HG02678 (cell line): ENCODE measurements around the gene HNRNPF.
"Not testable (repeated sequence)": the region's sequence is repeated elsewhere in the genome, so short reads cannot be mapped to it uniquely, and the experiment has no call there.

ENCODE experiments used
- ATAC-seq: cut with Tn5 transposase; IDR thresholded peaks from one replicate; pipeline ENCODE4 v1.9.1; 2021; ENCODE audit warnings: mild to moderate bottlenecking, moderate library complexity; ENCODE audit not compliant: unreplicated experiment

Gene HNRNPF

DNA sequence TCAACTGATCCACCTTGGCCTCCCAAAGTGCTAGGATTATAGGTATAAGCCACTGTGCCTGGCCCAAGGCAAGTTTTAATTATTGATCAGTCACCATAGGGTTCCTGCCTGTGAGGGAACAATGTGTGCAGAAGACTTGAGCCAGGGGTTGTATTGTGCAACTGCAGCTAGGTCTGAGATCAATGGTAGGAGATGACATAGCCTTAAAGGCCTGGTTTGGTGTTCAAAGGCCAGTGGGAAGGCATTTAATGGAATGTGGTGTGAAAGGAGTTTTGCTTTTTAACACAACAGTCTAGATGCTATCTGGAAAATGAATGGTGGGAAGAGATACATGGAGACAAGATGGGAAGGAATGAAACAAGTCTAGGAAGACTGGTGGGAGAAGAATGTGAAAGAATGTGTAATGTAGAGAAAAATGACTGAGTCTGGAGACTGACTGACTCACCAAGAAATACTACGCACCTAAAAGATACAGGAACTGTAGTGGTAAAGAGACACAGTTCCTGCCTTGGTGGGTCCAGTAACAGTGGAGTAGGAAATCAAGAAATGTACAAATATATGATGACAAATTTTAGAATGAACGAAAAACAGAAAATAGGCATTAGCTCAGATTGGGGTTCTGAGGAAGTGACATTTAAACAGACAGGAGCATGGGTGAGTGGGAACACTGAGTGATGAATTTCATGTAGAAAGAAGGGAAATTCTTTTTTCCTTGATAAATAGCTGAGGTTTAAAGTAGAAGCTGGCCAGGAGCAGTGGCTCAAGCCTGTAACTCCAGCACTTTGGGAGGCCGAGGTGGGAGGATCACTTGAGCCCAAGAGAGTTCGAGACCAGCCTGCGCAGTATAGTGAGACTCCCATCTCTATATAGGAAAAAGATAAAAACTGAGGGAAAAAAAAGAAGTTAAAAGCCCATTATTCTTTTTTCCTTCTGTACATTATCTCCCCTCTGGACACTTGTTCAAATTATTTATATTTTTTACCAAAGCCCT, 9.4 kb downstream of the HNRNPF start:
- ATAC-seq, result no peak

DNA sequence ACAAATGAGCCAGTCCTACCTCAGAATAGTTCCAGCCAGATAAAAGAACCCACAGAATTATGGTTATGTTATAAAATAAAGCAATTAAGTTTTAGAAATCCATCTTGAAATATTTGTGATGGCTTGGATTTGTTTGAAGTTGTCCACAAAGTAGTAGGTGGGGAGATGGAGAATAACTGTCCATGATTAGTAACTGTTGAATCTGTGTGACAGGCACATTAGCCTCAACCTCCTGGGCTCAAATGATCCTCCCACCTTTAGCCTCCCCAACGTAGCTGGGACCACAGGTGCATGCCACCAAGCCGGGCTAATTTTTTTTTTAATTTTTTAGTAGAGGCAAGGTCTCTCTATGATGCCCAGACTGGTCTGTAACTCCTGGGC, 10.1 kb downstream of the HNRNPF start:
- no peak for ATAC-seq

GRCh38 chr10:43396928-43397624, 11.9 kb downstream of the HNRNPF start:
- peak; percentile 88 for ATAC-seq

GRCh38 chr10:43396061-43396927, 12.7 kb downstream of the HNRNPF start:
- ATAC-seq, result peak; percentile 61

DNA sequence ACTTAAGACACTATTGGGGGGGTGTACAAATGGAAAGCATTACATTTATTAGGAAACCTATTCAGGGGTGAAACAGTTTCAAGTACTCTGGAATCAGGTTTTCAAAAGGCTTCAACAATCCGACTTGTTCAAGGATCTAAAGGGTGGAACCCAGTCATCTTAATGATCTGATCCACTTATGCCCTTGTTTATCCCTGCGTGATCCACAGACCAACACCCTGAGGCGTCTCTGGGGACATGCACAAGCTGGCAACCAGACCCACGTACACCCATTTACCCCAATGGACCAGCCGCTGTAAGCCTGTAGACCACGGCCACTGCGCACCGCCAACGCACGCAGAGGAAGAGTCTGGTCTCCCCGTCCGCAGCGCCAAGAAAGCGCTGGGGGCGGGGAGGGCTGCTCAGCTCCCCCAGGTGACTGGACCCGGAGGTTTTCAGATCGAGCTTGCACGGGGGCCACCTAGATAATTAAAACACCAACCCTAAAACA, 13.4 kb downstream of the HNRNPF start:
- no peak for ATAC-seq

- no peak for ATAC-seq
These were observed 14.1 kb downstream of the HNRNPF start for GRCh38 chr10:43394868-43395267.

- no peak for ATAC-seq
These were observed 15.2 kb downstream of the HNRNPF start for GRCh38 chr10:43393606-43394360.

- not testable (repeated sequence) for ATAC-seq
These were observed 15.8 kb downstream of the HNRNPF start for GRCh38 chr10:43393186-43393585.

- ATAC-seq, result no peak
These were observed 16.2 kb downstream of the HNRNPF start for GRCh38 chr10:43392748-43393147.

GRCh38 chr10:43391496-43391895, 17.5 kb downstream of the HNRNPF start:
- no peak for ATAC-seq

DNA sequence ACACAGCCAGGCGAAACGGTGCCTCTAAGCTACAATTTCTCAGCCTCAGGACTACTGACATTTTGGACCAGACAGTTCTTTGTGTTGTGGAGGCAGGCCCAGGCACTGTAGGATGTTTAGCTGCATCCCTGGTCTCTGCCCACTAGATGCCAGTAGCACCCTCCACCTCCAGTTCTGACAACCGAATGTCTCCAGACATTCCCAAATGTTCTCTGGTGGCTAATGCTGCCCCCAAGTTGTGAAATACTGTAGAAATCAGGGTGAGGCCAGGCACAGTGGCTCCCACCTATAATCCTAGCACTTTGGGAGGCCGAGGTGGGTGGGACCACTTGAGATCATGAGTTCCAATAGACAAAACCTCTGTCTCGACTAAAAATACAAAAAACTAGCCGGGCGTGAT, 18.2 kb downstream of the HNRNPF start:
- no peak for ATAC-seq

GRCh38 chr10:43390333-43390732, 18.7 kb downstream of the HNRNPF start:
- ATAC-seq, result no peak

DNA sequence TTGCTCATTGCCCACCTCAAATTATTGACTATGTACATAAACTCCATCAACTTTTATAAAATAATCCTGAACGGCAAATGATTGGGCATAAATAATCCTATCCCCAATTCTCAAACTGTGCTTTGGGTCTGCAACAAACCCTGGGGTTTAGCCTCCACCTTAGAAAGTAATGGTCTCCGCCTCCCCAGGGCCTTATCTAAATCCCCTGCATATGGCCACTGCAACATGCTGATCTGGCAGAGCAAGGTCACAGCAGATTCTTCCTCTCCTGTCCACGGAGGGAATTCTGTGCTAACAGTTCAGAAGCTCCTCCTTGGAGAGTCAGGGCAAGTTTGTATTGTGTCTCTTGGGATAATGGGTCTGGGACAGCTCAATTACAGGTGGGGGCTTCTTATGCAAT, 19.1 kb downstream of the HNRNPF start:
- no peak for ATAC-seq

GRCh38 chr10:43387678-43388032, 21.3 kb downstream of the HNRNPF start:
- ATAC-seq, result no peak

GRCh38 chr10:43386981-43387677, 21.9 kb downstream of the HNRNPF start:
- no peak for ATAC-seq

GRCh38 chr10:43386549-43386948, 22.4 kb downstream of the HNRNPF start:
- no peak for ATAC-seq

DNA sequence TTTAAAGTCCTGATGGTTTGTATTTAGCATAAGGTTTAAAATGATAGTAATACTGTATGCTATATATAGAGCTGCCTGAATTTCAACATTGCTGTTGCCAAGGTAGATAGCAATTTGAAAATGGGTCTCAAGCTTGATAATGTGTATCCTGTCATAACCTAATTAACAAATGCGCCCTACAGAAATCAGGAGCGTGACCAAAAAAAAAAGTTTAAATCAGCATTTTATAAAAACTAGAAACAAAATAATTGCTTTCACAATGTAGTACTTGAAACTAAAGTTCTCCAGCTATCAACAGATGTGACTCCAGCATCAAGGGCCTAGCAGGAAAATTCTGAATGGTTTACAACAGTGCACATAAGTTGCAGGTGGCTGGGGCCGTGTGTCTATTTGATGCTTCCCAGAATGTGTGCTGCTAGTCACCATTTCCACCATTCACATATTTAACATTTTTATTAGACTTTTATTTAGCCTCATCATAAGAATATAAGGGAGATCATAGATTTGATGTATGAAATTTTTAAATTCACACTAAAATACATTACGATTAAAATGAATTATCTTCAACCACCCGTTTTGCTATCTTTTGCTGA, 23.5 kb downstream of the HNRNPF start:
- no peak for ATAC-seq

GRCh38 chr10:43384252-43385221, 24.4 kb downstream of the HNRNPF start:
- ATAC-seq, result no peak
